Progenitor cell of endocrine pancreas (in vitro differentiated cells): ENCODE data around the gene TSPAN5. TPM values are rescaled to one million over a fixed set of nuclear protein-coding genes. Genes with fewer than 3 reads are reported as not detected.

Experiments
- DNase-seq: peaks from one replicate; pipeline ENCODE4 v3.0.0; 2021; ENCODE audit warnings: low spot score; ENCODE audit not compliant: unreplicated experiment
- H3K27ac Mint-ChIP-seq: 2 replicates; pipeline ENCODE4 v1.8.0; 2021; ENCODE audit warnings: mild to moderate bottlenecking, moderate library complexity, mixed read lengths
- H3K27me3 Mint-ChIP-seq: 2 replicates; pipeline ENCODE4 v1.8.0; 2021; ENCODE audit warnings: mixed read lengths
- H3K36me3 Mint-ChIP-seq: 2 replicates; pipeline ENCODE4 v1.8.0; 2022; ENCODE audit warnings: mixed read lengths; ENCODE audit not compliant: insufficient read depth
- H3K4me1 Mint-ChIP-seq: 2 replicates; pipeline ENCODE4 v1.8.0; 2021; ENCODE audit warnings: low read depth, mixed read lengths
- H3K4me3 Mint-ChIP-seq: 2 replicates; pipeline ENCODE4 v1.8.0; 2021; ENCODE audit warnings: low read depth, mild to moderate bottlenecking, moderate library complexity, mixed read lengths
- H3K9me3 Mint-ChIP-seq: 2 replicates; pipeline ENCODE4 v1.8.0; 2021; ENCODE audit warnings: low read depth, mixed read lengths
- CTCF ChIP-seq: fragments of 200-600 bp; sonication (generic); IDR thresholded peaks from one replicate; pipeline ENCODE4 v1.5.0; 2021; ENCODE audit warnings: antibody characterized with exemption, mild to moderate bottlenecking; ENCODE audit not compliant: unreplicated experiment
- total RNA-seq: library from RNA; stranded (reverse); gene quantifications from 2 replicates; pipeline ENCODE4 v1.2.1, GENCODE V29; 2021

Gene TSPAN5
- total RNA-seq, 1 donor from 2014 or later = 6.1 TPM

- peaks cover 29% of the 10 kb centered on the region for H3K4me1 Mint-ChIP-seq
- TF ChIP-seq CTCF = no peak
- no peaks in the 10 kb centered on the region for H3K36me3 Mint-ChIP-seq
- no peak for DNase-seq
- H3K27me3 Mint-ChIP-seq = peaks cover 74% of the 10 kb centered on the region
- no peaks in the 10 kb centered on the region for H3K9me3 Mint-ChIP-seq
- peak overlapping the region; percentile 12 for H3K27ac Mint-ChIP-seq
- H3K4me3 Mint-ChIP-seq = peak overlapping the region; percentile 80
Measured at GRCh38 chr4:98657531-98658286, 702 bp downstream of the TSPAN5 start.

- no peak overlapping the region for H3K27ac Mint-ChIP-seq
- no peak for DNase-seq
- H3K4me1 Mint-ChIP-seq = peaks cover 23% of the 10 kb centered on the region
- peaks cover 74% of the 10 kb centered on the region for H3K27me3 Mint-ChIP-seq
- H3K4me3 Mint-ChIP-seq = peak overlapping the region; percentile 80
- TF ChIP-seq CTCF = no peak
- no peaks in the 10 kb centered on the region for H3K9me3 Mint-ChIP-seq
- no peaks in the 10 kb centered on the region for H3K36me3 Mint-ChIP-seq
Measured at GRCh38 chr4:98656886-98657285, 1.5 kb downstream of the TSPAN5 start.

GRCh38 chr4:98656443-98656842 is 2.0 kb downstream of the TSPAN5 start:
- Mint-ChIP-seq H3K4me1 (peaks cover 19% of the 10 kb centered on the region), H3K27ac (no peak overlapping the region), H3K4me3 (peak overlapping the region; percentile 80), H3K9me3 (no peaks in the 10 kb centered on the region), H3K27me3 (peaks cover 70% of the 10 kb centered on the region), H3K36me3 (no peaks in the 10 kb centered on the region)
- no peak for DNase-seq
- no peak for TF ChIP-seq CTCF

- Mint-ChIP-seq H3K27ac (no peak overlapping the region), H3K4me3 (no peak overlapping the region)
- DNase-seq = no peak
Measured at GRCh38 chr4:98653890-98654867, 4.2 kb downstream of the TSPAN5 start.

More at GRCh38 chr4:98653890-98654867, 4.2 kb downstream of the TSPAN5 start:
- no peak for TF ChIP-seq CTCF
- H3K36me3 Mint-ChIP-seq = peaks cover 3% of the 10 kb centered on the region
- peaks cover 10% of the 10 kb centered on the region for H3K9me3 Mint-ChIP-seq
- H3K27me3 Mint-ChIP-seq = peaks cover 51% of the 10 kb centered on the region
- peaks cover 13% of the 10 kb centered on the region for H3K4me1 Mint-ChIP-seq
